ENCODE data around the gene NCSTN. TPM values are rescaled to one million over a fixed set of nuclear protein-coding genes. Genes with fewer than 3 reads are reported as not detected.

NCSTN gene
- total RNA-seq, 1 experiment from 2014 or later, result 58.0 TPM

DNA sequence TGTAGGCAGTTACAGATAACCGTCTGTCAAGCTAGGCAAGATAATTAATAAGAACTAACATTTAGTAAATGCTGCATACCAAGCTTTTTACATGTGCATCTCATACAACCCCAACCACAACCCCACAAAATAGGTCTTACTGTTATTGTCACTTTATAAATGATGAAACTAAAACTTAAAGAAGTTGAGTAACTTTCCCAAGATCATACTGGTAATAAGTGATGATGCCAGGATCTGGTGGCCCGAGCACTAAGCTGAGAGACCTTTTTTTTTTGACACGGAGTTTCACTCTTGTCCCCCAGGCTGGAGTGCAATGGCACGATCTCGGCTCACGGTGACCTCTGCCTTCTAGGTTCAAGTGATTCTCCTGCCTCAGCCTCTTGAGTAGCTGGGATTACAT is 1.8 kb downstream of the NCSTN start:
- no peaks in the 10 kb centered on the region for H3K27me3 ChIP-seq (replicated peaks; ENCODE audit: insufficient read depth, low read depth, low read length, poor library complexity)
- TF ChIP-seq EZH2 (IDR thresholded peaks at IDR 0.05; ENCODE audit: borderline replicate concordance, low read depth, low read length, poor library complexity, severe bottlenecking), result no peak
- TF ChIP-seq, protein P1, sequence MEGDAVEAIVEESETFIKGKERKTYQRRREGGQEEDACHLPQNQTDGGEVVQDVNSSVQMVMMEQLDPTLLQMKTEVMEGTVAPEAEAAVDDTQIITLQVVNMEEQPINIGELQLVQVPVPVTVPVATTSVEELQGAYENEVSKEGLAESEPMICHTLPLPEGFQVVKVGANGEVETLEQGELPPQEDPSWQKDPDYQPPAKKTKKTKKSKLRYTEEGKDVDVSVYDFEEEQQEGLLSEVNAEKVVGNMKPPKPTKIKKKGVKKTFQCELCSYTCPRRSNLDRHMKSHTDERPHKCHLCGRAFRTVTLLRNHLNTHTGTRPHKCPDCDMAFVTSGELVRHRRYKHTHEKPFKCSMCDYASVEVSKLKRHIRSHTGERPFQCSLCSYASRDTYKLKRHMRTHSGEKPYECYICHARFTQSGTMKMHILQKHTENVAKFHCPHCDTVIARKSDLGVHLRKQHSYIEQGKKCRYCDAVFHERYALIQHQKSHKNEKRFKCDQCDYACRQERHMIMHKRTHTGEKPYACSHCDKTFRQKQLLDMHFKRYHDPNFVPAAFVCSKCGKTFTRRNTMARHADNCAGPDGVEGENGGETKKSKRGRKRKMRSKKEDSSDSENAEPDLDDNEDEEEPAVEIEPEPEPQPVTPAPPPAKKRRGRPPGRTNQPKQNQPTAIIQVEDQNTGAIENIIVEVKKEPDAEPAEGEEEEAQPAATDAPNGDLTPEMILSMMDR (conservative IDR thresholded peaks at IDR 0.05; ENCODE audit: low read depth, low read length), result no peak
- ChIA-PET CTCF (no interaction called here), POLR2A (ENCODE audit: low non-redundant PET) (no interaction called here)
- DNase-seq (ENCODE audit: low spot score), result no peak
- peaks cover 7% of the 10 kb centered on the region for H3K4me1 ChIP-seq (ENCODE audit: insufficient read depth, low read length, poor library complexity, severe bottlenecking)
- no peak overlapping the region for H3K4me3 ChIP-seq (ENCODE audit: low read depth, low read length, poor library complexity, severe bottlenecking)
- H3K9me3 ChIP-seq (ENCODE audit: low read depth, low read length, poor library complexity, severe bottlenecking), result no peaks in the 10 kb centered on the region
- peaks cover 30% of the 10 kb centered on the region for H3K36me3 ChIP-seq (ENCODE audit: insufficient read depth, low read length, poor library complexity, severe bottlenecking)
- no peak overlapping the region for H3K27ac ChIP-seq (ENCODE audit: low read depth, low read length, poor library complexity, severe bottlenecking)
- intact Hi-C loops (cut with micrococcal nuclease; ENCODE audit: unreplicated experiment), result no loop called here
- BruUV-seq (replicated peaks), result no TSS peak

- ChIA-PET CTCF (no interaction called here), POLR2A (ENCODE audit: low non-redundant PET) (no interaction called here)
- peaks cover 36% of the 10 kb centered on the region for H3K36me3 ChIP-seq (ENCODE audit: insufficient read depth, low read length, poor library complexity, severe bottlenecking)
- intact Hi-C loops (cut with micrococcal nuclease; ENCODE audit: unreplicated experiment), result no loop called here
- H3K27ac ChIP-seq (ENCODE audit: low read depth, low read length, poor library complexity, severe bottlenecking), result no peak overlapping the region
- peaks cover 7% of the 10 kb centered on the region for H3K4me1 ChIP-seq (ENCODE audit: insufficient read depth, low read length, poor library complexity, severe bottlenecking)
- H3K9me3 ChIP-seq (ENCODE audit: low read depth, low read length, poor library complexity, severe bottlenecking), result no peaks in the 10 kb centered on the region
- no TSS peak for BruUV-seq (replicated peaks)
- TF ChIP-seq EZH2 (IDR thresholded peaks at IDR 0.05; ENCODE audit: borderline replicate concordance, low read depth, low read length, poor library complexity, severe bottlenecking), result no peak
- TF ChIP-seq, protein P1 (conservative IDR thresholded peaks at IDR 0.05; ENCODE audit: low read depth, low read length), result no peak
- DNase-seq (ENCODE audit: low spot score), result no peak
- H3K27me3 ChIP-seq (replicated peaks; ENCODE audit: insufficient read depth, low read depth, low read length, poor library complexity), result no peaks in the 10 kb centered on the region
- no peak overlapping the region for H3K4me3 ChIP-seq (ENCODE audit: low read depth, low read length, poor library complexity, severe bottlenecking)
Observed at GRCh38 chr1:160346463-160346862, 3.3 kb downstream of the NCSTN start.

GRCh38 chr1:160346958-160347357 is 3.8 kb downstream of the NCSTN start:
- CTCF ChIA-PET, result no interaction called here
- H3K27me3 ChIP-seq (replicated peaks; ENCODE audit: insufficient read depth, low read depth, low read length, poor library complexity), result no peaks in the 10 kb centered on the region
- no TSS peak for BruUV-seq (replicated peaks)
- POLR2A ChIA-PET (ENCODE audit: low non-redundant PET), result no interaction called here
- H3K36me3 ChIP-seq (ENCODE audit: insufficient read depth, low read length, poor library complexity, severe bottlenecking), result peaks cover 38% of the 10 kb centered on the region
- TF ChIP-seq EZH2 (IDR thresholded peaks at IDR 0.05; ENCODE audit: borderline replicate concordance, low read depth, low read length, poor library complexity, severe bottlenecking), result no peak
- TF ChIP-seq, protein P1 (conservative IDR thresholded peaks at IDR 0.05; ENCODE audit: low read depth, low read length), result no peak
- H3K9me3 ChIP-seq (ENCODE audit: low read depth, low read length, poor library complexity, severe bottlenecking), result no peaks in the 10 kb centered on the region
- intact Hi-C loops (cut with micrococcal nuclease; ENCODE audit: unreplicated experiment), result no loop called here
- H3K27ac ChIP-seq (ENCODE audit: low read depth, low read length, poor library complexity, severe bottlenecking), result no peak overlapping the region
- DNase-seq (ENCODE audit: low spot score), result no peak
- H3K4me3 ChIP-seq (ENCODE audit: low read depth, low read length, poor library complexity, severe bottlenecking), result no peak overlapping the region
- H3K4me1 ChIP-seq (ENCODE audit: insufficient read depth, low read length, poor library complexity, severe bottlenecking), result peaks cover 7% of the 10 kb centered on the region
